Fibroblast of the aortic adventitia (primary cell): ENCODE results near the gene GAS7. TPM values are rescaled to one million over a fixed set of nuclear protein-coding genes. Genes with fewer than 3 reads are reported as not detected.

Source experiments
- DNase-seq: peaks from one replicate; pipeline ENCODE4 v3.0.0-alpha.2; 2010; ENCODE audit warnings: low read depth
- H3K4me3 ChIP-seq: 2 replicates; pipeline ENCODE4 v1.5.1; 2011; ENCODE audit warnings: low read depth, mild to moderate bottlenecking, control low read depth, low read length, moderate library complexity
- total RNA-seq: library from RNA; depleted of rRNA; stranded (reverse); fragments of >200 nt; gene quantifications from 2 replicates; pipeline ENCODE4 v1.2.3, GENCODE V29; 2012; ENCODE audit warnings: low replicate concordance
- TF ChIP-seq, protein P1 (sequence below): IDR thresholded peaks from 2 replicates; pipeline ENCODE4 v1.5.1; 2011; ENCODE audit warnings: mild to moderate bottlenecking, low read length, control low read depth, inconsistent platforms; ENCODE audit not compliant: insufficient read depth

The GAS7 gene
- total RNA-seq, 1 donor = 7.0 TPM

GRCh38 chr17:10033449-10033848 is 165.0 kb downstream of the GAS7 start:
- DNase-seq = no peak
- TF ChIP-seq, protein P1, sequence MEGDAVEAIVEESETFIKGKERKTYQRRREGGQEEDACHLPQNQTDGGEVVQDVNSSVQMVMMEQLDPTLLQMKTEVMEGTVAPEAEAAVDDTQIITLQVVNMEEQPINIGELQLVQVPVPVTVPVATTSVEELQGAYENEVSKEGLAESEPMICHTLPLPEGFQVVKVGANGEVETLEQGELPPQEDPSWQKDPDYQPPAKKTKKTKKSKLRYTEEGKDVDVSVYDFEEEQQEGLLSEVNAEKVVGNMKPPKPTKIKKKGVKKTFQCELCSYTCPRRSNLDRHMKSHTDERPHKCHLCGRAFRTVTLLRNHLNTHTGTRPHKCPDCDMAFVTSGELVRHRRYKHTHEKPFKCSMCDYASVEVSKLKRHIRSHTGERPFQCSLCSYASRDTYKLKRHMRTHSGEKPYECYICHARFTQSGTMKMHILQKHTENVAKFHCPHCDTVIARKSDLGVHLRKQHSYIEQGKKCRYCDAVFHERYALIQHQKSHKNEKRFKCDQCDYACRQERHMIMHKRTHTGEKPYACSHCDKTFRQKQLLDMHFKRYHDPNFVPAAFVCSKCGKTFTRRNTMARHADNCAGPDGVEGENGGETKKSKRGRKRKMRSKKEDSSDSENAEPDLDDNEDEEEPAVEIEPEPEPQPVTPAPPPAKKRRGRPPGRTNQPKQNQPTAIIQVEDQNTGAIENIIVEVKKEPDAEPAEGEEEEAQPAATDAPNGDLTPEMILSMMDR = no peak
- H3K4me3 ChIP-seq = no peak overlapping the region

DNA sequence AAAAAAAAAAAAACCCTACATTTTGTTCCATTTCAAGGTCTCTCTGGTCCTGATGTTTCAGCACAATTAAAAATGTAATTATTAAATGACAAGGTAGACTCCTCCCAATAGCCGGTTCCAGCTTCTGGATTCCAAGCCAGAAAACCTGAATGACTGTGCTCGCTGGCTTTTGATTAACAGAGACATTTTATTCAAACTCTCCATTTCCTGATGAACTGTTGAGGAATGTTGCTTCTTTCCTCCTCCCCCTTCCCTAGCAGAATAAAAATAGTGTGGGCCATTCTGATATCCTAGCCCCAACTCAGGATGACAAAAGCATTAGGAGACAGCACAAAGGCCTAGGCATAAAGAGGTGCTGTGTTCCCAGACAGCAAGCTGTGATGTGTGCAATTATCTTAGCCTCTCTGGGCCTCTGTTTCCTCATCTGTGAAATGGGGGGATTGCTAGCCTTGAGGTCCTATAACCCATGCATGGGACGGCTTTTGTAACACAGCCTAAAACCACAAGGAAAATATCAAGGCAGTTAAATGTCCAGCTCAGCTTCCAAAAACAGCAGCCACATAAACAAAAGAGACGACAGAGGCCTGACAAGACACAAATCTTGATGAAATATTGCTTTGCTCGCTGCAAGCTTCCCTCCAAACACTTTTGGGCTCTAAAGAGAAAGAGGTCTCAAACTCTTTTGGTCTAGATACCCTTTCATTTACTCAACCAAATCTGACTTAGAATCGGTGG is 166.1 kb downstream of the GAS7 start:
- no peak for DNase-seq

GRCh38 chr17:10031606-10032005 is 166.8 kb downstream of the GAS7 start:
- no peak for DNase-seq
- TF ChIP-seq, protein P1 = no peak
- H3K4me3 ChIP-seq = no peak overlapping the region

More for the DNA sequence above, 166.1 kb downstream of the GAS7 start:
- TF ChIP-seq, protein P1 = no peak
- no peak overlapping the region for H3K4me3 ChIP-seq

- TF ChIP-seq, protein P1 = no peak
- no peak for DNase-seq
Measured at GRCh38 chr17:10031127-10031526, 167.3 kb downstream of the GAS7 start.

DNA sequence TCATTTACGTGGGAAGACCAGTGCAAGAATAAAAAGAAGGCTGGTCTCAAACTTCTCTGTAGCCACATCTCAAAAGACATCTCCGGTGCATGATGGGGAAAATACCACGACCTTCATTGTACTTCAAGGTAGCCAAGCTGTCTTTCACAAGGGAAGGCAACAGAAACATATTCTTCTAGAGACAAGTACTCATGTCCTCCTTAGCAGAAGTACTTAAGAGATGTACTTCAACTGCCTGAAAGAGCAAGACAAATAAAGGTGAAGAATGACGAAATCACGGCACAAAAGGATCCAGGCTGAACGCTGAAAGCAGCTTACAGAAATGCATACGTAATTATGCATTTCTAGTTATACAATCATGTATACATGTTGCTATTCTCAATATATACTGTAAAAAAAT is 169.3 kb downstream of the GAS7 start:
- TF ChIP-seq, protein P1 = no peak
- H3K4me3 ChIP-seq = no peak overlapping the region
- DNase-seq = no peak

More at GRCh38 chr17:10031127-10031526, 167.3 kb downstream of the GAS7 start:
- no peak overlapping the region for H3K4me3 ChIP-seq

DNA sequence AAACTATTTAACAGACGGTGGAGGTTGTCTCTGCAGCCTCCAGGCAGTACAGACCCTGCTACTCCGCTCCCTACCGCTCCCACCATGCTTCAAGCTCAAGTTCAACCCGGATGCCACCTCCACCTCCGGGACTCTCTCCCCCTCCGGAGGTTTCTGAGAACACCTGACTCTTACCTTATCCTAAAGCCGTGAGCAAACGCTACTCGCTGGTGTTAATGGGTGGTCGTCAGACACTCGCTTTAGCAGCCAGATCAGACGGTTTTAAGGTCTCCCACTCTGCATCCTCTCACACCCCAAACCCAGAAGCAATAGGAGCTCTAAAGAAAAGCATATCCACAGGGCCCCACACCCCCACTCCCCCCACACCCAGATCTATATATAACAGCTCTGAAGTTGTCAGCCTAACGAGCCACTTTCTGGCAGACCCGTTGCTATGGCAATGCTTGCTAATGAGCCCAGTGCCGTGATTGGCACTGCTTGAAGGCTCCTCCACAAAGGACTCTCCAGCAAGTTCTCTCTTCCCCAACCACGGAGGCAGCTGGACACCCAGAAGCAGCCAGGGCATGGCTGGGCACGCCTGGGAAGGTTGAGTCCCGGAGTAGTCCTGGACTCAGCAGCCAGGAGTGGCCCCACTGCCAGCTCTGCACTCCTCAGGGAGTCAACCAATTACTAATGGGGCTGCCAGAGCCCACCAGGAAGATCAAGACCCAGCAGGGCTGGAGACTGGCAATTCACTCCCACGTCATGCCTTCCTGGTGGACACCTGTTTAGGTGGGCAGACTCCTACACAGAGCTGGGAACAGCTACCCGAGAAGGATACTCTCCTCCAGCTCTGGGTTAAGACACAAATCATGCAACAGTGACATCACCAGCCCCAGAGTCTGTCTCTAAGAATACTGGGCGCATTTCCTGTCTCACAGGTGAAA is 172.2 kb downstream of the GAS7 start:
- no peak for DNase-seq
- TF ChIP-seq, protein P1 = no peak

More for the DNA sequence above, 172.2 kb downstream of the GAS7 start:
- no peak overlapping the region for H3K4me3 ChIP-seq
